ENCODE data around the gene FGF12.

Gene FGF12

DNA sequence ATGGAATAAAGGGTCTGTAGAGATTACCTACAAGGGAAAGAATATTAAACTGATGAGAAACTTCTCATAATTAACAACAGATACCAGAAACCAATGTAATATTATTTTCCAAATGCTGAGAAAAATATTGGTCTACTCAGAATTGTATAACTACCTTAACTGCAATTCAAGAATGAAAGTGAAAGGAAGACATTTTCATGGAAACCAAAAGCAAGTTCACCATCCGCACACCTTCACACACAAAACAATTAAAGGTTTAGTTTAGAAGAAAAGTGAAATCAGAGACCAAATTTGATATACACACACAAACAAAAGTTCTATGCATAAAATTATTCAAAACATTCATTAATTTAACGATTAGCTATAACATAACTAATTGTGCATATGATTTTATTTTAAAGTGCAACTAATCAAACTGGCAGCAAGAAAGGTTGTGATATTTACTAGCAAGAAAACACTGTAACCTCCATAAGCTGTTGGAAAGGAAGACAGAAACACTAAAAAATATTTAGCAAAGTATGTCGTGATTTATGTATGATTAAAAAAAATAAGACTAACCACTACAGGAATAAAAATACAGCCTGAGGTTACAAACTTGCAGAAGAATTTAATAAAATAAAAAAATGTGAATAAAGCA lies 395.5 kb downstream of the FGF12 start:
- no peak for DNase-seq

DNA sequence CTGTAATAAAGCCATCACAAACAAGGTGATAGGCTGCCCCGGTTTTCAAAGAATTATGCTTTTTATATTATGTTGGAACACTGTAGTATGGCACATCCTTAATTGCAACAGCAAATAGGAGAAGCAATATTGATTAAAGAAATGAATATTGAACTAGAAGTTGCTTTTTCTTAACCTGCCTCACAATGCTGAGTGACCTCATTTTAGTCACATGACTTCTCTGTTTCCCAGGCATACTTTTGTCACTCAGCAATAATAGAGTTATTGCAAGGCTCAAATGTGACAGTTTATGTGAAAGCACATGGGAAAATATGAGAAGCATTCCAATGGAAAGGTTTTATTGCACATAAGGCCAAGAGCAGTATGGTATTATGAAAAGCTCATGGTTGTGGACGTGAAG lies 400.7 kb downstream of the FGF12 start:
- no peak for DNase-seq

DNA sequence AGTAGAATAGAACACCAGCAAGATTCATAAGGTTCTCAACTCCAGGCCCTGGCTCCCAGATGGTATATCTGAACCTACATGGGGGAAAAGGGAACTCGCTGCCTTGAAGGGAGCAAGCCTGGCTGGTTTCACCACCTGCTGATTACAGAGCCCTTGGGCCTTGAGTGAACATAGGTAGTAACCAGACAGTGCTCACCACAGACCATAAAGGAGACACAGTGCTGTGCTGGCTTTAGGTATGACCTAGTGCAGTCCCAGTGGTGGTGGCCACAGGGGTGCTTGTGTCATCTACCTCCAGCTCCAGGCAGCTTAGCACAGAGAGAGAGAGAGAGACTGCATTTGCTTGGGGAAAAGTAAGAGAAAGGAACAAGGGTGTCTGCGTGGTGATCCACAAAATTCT lies 409.8 kb downstream of the FGF12 start:
- no peak for DNase-seq

DNA sequence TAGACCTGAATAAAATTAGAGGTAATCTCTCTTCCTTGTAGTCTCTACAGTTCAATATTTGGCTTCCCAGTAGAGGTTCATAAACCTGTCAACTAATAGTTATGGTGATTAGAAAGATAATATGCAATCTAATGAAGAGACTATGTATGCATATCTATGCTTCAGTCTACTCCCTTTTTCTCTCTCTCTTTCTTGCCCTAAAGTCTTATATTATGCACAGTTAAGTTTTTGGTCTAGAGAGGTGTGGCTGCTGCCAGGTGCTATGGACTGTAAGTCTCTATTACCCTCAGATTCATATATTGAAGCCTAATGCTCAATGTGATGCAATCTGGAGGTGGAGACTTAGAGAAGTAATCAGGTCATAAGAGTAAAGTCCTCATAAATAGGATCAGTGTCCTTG lies 413.7 kb downstream of the FGF12 start:
- no peak for DNase-seq

DNA sequence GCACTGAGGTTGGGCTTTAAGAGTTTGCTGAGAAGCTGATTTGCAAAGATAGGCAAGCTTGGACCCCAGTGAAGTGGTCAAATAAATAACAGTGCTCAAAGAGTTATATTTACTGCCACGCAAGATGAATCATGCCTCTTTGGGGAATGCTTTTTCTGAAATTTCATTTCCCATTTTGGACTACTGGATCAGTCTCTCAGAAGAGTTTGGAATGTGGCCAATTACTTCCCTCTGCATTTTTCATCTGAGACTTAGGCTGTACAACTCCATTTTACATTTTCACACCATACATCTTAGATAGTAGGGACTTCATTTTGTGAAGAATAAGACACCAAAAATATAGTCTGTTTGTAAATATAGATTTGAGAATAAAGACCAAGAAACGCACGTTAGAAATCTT lies 419.7 kb downstream of the FGF12 start:
- DNase-seq: peak; percentile 4

DNA sequence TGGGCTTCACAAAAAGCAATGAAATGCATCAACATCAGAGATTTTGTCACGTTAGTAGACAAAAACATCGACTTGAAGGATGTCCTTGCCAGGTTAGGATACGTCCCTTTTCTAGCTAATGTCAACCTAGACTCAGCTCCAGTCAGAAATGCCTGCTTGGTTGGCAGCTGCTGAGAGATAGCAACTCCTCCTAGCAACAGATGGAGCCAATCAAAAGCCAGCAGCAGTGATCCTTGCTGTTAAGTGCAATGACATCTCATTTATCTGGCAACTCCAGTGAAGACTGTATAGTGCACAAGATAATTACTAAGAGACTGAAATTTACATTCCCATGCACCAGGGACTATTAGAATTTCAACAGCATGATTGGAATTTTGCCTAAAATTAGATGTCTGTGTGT lies 424.1 kb downstream of the FGF12 start:
- no peak for DNase-seq

DNA sequence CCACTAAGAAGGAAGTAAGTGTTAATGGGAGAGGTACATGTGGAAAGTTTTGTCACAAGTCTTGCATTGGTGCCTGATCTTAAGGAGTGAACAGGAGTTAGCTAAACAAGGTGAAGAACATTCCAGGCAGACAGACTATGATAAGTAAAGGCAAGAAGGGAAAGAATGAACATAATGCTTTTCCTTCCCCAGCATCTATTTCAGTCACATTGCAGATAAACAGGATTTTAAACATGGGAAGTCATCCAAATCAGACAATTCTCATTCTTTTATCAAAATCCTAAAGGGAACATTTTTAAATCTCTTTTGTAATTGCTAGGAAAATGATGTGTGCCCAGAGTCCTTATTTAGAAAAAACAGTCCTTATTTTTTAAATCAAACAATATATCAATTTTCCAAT lies 424.6 kb downstream of the FGF12 start:
- no peak for DNase-seq

DNA sequence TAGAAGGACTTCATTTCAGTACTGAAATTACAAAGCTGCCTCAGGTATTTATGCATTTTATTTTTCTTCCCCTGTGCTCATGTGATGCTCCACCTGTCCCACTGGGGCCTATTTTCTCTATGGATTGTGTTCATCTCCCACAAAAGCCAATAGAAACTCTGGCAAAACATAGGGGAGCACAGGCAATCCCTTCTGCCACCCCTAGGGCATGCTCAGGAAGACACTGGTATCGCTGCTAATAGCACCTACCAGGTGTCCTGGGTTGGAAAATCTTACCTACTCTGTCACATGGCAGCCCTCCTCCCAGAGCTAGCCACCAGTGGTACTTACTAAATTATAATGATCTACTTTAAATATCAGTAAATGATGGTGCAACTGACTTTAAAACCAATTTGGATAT lies 427.4 kb downstream of the FGF12 start:
- DNase-seq: no peak

DNA sequence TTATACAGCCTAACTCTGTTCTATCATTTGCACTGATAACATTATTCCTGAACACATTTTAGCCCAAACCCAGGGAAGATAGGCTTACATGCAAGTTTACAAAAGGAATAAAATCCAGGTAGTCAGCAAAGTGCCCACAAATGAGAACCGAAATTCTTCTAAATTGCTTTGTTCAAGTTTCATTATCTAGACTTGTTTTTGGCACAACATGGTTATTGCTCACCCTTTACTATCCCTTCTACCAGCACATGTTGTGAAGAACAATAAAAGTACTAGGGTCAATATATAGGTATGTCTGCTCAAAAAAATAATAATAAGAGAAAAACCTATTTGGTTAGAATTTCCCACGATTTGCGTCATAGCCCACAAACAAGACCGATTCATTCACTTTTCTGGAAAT lies 430.5 kb downstream of the FGF12 start:
- DNase-seq: no peak

DNA sequence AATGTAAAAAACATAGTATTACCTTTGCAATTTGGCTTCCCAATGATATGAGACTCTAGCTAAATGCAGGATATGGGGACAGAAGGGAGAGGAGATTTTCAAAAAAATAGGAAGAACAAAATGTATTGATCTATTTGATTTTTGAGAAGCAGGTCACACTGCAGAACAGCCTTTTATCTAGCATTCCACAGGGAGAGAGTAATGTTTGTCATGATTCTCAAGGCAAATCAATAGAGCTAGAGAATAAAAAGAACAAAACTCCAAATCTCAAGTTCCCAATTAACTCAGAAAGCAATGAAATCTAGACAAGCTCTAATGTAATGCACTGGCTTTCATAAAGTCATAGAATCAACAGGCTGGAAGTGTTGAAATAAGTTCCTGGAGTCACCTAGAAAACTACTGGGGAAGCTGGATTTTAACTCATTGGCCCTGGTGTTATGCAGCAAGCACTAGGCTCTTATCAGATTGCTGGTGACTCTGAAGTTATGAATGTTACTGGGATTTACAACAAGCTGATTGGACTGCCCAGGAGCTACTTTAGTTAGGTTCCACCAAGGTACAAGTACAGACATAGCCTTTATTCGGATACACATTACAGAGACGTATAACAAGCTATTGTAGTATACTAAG lies 442.8 kb downstream of the FGF12 start:
- DNase-seq: no peak

DNA sequence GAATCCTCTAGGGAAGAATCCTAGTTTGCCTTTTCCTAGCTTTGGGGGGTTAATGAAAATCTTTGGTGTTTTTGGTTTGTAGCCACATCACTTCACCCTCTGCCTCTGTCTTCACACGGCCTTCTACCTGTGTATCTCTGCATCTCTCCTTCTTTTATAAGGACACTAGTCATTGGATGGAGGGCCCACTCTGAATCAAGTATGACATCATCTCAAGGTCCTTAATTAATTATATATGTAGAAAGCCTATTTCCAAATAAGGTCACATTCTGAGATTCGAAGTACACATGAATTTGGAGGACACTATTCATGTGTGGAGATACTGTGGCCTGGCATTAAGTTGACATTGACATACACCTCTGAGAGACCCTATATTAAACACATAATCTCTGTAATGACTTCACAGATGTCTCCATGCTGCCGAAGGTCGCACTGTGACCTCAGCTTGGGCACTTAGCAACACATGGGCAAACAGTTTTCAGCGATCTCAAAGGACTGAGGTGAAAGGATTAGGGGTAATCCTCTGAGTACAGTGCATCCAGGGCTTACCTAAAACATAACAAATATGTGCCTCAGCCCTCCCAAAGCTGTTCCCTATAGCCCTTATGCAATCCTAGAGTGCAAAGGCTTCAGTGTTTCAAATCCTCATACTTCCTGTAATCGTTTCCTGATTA lies 446.0 kb downstream of the FGF12 start:
- DNase-seq: no peak

DNA sequence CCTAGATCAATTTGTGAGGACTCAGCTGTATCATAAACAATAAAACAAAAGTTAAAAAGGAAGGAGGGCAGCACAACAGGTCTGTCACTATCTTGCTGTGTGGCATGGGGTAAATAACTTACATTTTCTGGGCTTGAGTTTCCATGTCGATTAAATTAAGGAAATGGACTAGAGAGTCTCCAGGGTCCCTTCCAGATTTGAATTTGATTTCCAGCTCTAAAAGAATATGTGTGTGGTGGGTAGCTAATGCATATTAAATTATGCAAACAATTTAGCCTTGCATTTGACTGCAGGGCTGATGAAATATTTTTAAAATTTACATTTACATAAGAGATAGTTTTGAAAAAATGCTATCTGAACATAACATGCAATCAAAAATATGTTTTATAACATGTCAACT lies 447.7 kb downstream of the FGF12 start:
- no peak for DNase-seq

DNA sequence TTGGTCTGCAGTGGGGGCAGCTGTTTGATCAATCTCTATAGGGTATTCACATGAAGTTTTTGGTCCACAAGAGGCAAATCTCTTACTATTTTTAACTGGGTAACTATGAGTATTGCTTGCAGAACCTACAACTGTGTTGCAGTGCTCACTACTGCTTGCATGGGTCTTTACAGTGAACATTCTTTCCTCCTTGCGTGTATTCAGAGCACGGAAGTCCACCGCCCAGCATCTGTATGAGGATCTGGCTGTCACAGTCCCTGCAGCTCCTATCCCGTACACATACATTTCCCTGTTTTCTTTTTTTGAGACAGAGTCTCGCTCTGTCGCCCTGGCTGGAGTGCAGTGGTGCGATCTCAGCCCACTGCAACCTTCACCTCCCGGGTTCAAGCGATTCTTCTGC lies 449.9 kb downstream of the FGF12 start:
- DNase-seq: no peak

DNA sequence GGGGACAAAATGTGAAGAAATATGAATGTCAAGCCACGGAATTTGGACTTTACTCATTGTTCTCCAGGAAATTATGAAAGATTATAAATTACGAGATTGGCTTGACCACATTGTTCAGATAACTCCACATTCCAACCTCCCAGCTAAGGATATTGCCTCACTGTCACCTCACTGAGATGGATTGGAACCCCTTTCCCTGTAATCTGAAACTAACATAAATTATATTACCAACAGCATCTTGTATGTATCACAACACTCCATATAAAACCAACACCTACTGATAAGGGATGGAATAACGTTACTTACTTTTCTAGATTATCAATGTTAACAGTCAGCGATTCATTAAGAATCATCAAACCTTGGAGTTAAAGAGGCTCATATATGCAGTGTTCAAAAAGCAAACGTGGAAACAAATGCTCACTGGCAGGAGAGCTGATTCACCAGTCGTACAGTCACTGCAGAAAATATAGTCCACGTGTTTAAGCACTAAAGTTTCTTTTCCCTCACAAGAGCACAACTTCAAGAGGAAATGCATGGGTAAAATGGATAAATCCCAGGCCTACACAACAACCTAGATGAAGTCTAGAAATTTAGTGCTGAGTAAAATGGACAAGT lies 451.5 kb downstream of the FGF12 start:
- peak; percentile 52 for DNase-seq

DNA sequence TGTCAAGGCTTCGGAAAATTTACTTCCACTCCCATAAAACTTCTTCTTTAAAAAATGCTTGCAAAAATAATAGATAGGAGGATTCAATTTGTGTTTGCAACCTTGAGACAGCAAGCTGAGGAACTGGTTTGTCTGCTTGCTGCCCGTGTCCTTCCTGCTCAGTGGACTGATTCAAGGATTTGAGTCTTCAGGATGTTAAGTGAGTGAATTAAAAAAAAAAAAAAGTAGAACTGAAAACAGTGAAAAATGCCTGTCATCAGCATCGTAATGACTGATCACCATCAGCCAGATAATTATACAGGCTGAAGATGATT lies 453.7 kb downstream of the FGF12 start:
- DNase-seq: no peak

DNA sequence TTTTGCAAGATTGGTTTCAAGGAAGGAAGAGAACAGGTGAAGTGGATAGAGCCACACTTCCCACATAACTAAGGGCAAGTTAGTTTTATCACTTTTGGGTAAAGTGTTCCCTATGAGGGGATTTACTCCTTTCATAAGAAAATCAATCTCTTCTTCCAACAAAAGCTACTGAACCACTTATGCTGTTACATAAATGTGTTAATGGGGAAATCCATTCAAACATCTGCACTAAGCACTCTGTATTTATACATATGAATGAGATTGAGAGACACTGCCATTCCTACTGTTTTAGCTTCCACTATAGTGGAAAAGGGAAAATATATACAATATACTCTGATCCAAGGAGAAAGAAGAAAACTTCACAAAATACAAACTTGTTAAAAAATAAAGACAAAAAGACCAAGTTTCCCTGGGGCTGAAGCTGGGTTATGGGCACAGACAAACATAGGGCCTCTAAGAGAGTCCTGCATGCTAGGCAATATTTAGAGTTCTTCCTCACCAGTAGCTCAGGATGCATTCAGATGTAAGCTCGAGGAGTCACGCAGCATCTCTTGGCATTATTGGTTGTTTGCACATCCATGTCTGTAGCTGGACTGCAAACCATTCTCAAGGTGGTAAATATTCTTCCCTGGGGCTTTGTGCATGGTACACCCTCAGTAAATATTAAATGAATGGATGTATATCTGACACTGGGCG lies 454.2 kb downstream of the FGF12 start:
- no peak for DNase-seq

DNA sequence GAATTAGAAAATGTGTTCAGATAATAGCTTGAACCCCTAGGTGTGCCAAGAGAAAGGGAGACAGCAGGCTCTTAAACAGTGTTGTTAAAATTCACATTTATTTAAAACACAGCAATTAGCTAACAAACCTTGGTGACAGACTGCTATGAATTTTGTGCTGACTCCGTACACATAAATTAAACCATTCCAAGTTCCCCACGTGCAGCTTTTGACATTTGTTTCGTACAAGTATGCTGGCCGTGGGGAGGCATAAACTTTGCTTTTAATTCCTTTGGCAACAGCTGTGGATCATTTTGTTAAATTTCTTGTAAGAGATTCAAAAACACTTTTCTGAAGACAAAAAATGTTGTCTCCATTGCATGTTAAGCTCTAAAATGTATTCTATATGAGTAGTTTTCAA lies 465.3 kb downstream of the FGF12 start:
- DNase-seq: no peak

DNA sequence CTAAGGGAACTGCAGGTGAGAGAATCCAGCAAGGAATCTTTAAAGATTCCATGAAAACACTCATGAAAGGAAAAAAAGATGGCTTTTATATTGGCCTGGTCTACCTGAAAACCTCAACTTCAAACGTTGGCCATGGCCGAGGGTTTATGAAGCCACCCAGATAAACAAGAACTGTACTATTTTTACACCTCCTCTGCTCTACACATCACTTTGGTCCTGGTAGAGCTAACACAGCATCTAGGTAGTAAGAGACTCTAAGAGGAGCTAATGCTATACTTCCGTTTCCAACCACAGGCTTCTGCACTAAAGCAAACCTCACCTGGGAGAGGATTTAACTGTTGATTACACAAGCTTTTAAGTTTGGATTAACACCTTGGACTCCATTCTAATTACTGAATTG lies 466.2 kb downstream of the FGF12 start:
- no peak for DNase-seq

DNA sequence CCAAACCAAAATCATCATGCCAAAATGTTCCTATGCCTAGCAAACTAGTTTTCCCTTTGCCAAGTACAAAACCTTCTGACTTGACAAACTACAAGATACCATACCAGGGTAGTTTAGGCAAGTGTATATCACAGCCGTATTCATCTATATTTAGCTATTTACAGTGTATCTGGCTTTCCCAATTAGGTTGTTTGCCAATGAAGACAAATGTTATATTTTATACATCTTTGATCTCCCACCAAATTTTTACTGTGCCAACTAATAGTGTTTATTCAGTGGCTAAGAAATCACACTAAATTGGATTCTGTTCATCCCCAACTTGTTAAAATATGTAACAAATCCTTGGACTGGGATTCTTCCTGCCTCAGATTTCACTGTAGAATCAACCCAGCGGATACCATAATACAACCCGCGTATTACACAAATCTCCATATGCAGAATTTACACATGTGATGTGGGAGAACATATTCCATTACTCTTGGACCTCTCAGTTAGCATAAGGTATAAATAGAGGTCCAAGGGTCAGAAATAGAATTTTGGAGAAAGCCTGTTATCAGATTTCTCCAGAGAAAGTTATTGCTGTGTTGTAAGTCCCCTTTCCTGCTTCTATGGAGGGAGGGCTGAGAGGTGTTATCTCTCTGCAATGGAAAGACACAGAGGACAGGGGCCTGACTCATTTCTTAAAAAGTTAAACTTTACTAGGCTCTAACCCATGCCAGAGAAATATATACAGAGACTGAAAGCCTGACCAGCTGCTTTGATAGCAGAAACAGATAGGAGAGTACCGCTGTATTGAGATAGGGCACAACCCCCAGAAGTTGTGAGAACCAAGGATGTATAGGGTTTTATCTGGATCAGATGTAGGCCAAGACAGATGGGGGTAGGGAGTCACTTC lies 467.0 kb downstream of the FGF12 start:
- peak; percentile 40 for DNase-seq

DNA sequence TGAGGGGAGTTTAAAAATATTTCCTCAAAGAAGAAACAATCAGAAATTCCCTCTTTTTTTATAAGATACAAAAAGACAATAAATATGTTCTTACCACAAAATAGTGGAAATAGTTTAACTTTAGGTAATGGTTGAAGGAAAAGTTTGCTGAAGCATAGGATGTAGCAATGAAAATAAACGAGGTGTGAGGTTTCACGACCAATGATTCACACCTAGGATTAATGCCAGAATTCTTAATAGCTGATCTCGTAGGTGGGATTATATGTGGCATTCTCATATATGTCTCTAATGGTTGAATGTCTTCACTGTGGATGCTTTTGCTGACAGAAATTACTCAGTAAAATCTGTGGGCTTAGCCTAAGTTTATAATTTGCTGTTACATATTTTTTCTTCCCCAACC lies 467.7 kb downstream of the FGF12 start:
- peak; percentile 40 for DNase-seq

DNA sequence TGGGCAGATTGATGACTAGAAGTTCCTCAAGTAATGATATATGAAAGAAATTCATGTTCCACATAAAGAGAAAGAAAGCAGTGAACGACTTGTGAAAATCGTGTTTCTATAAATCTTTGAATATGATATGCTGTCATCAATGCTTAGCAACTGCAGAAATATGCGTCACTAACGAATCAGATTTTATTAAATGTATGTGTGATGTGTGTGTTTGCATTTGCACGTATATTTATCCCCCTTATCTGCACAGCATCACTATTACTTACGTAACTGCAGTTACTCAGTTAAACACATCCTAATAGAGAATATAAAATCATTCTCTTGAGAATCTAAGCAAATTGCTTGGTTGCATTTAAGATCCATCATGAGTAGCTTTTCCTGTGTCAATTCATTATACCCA lies 468.6 kb downstream of the FGF12 start:
- DNase-seq: no peak

DNA sequence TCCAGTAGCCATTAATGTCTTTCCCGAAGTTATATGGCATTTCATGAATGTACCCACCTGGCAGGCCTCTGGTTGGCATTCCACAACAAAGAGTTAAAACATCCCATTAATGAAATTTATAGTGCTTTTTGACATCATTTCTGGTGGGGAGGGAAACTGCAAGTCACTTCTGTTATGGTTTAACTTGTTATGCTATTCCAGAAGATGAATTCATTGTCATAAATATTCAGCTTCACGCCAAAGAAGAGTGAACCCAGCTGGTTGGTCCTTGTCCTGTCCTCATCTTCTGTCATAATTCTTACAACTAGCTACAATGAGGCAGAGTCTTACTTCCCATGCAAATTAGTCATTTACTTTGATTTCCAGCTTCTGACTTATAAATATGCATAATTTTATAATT lies 471.5 kb downstream of the FGF12 start:
- no peak for DNase-seq

All from NCI-H226 (cell line).